Activated T-cell treated with anti-CD3 and anti-CD28 coated beads, Interleukin-2, amount 50 U/mL, for 4 hours (primary cell): ENCODE data around the gene MYOC. TPM values are rescaled to one million over a fixed set of nuclear protein-coding genes. Genes with fewer than 3 reads are reported as not detected.
"Not testable (repeated sequence)": the region's sequence is repeated elsewhere in the genome, so short reads cannot be mapped to it uniquely, and the experiment has no call there.

Source experiments
- ATAC-seq, 2 donors: fragments of 200-7000 bp; cut with Tn5 transposase; one replicate each; pipeline ENCODE4 v1.10.0; 2021
- DNase-seq: peaks from one replicate; pipeline ENCODE4 v3.0.0-alpha.2; 2020
- H3K27me3 Mint-ChIP-seq: one replicate; pipeline ENCODE4 v1.8.0; 2021; ENCODE audit warnings: low read depth, mixed read lengths
- H3K36me3 Mint-ChIP-seq: one replicate; pipeline ENCODE4 v1.8.0; 2022; ENCODE audit warnings: mixed read lengths; ENCODE audit not compliant: insufficient read depth
- H3K4me1 Mint-ChIP-seq: one replicate; pipeline ENCODE4 v1.8.0; 2021; ENCODE audit warnings: low read depth, mixed read lengths
- H3K4me3 Mint-ChIP-seq: one replicate; pipeline ENCODE4 v1.8.0; 2021; ENCODE audit warnings: mild to moderate bottlenecking, moderate library complexity, mixed read lengths
- H3K9me3 Mint-ChIP-seq: one replicate; pipeline ENCODE4 v1.8.0; 2021; ENCODE audit warnings: mixed read lengths
- total RNA-seq, 3 donors: library from RNA; stranded (reverse); gene quantifications; one replicate each; pipeline ENCODE4 v1.2.1, GENCODE V29; 2021

Gene MYOC
- total RNA-seq, 3 donors from 2014 or later: not detected

DNA sequence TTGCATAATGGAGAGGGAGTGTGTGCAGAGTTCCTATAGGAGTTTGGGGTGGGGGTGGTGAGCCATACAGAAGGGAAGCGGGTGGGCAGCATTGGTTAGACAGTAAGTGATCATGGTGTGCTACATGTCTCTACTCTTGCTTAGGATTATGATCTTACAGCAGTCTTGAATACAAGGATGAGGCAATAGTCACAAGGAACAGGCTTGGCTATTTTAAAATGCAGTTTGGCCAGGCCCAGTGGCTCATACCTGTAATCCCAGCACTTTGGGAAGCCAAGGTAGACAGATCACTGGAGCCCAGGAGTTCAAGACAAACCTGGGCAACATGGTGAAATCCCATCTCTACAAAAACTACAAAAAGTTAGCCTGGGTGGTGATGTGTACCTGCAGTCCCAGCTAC lies 12.3 kb downstream of the MYOC start:
- Mint-ChIP-seq H3K4me1 (peaks cover 5% of the 10 kb centered on the region), H3K4me3 (no peak overlapping the region), H3K27me3 (peaks cover 10% of the 10 kb centered on the region), H3K36me3 (no peaks in the 10 kb centered on the region), H3K9me3 (no peaks in the 10 kb centered on the region)
- no peak for DNase-seq
- no peak for ATAC-seq

DNA sequence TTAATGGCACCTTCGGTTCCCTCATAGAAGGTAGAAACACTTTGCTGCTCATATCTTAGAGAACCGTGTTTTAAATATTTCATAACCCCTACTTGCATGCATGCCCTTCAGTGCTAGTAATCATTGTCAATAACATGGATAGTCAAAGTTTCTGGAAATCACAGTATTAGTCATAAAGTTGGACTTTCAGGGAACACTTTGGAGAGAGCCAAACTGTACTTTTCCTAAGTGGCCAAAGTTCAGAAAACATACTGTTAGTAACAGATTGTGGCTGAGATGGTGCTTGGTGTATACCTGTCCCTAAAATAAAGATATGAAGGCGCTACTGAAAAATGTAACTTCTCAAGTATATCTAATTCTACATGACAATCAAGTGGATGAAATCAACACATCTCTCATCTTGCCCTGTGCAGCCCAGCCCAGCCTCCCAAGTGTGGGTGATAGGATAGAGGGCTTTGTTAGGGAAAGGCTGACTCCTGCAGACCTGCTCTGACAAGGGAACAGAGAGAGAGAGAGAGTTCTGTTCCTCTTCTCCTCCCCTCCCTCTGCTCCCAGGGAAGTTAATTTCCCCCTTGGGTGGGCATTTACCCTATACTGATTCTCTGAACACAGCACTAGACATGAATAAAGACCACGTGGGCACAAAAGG lies 14.4 kb downstream of the MYOC start:
- no peak for ATAC-seq
- Mint-ChIP-seq H3K4me3 (no peak overlapping the region), H3K36me3 (no peaks in the 10 kb centered on the region), H3K9me3 (no peaks in the 10 kb centered on the region), H3K27me3 (peaks cover 6% of the 10 kb centered on the region), H3K4me1 (no peaks in the 10 kb centered on the region)
- no peak for DNase-seq

DNA sequence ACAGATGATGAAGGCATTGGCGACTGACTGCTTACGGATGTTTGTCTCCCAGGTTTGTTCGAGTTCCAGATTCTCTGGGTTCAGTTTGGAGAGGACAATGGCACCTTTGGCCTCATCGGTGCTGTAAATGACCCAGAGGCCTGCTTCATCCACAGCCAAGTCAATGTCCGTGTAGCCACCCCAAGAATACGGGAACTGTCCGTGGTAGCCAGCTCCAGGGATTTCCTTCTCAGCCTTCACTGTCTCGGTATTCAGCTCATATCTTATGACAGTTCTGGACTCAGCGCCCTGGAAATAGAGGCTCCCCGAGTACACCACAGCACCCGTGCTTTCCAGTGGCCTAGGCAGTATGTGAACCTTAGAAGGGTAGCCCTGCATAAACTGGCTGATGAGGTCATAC lies 16.3 kb downstream of the MYOC start:
- DNase-seq (no peak), ATAC-seq (no peak)
- no peak overlapping the region for H3K4me3 Mint-ChIP-seq
- H3K27me3 Mint-ChIP-seq: peaks cover 12% of the 10 kb centered on the region
- H3K36me3 Mint-ChIP-seq: no peaks in the 10 kb centered on the region
- no peaks in the 10 kb centered on the region for H3K4me1 Mint-ChIP-seq
- H3K9me3 Mint-ChIP-seq: no peaks in the 10 kb centered on the region

DNA sequence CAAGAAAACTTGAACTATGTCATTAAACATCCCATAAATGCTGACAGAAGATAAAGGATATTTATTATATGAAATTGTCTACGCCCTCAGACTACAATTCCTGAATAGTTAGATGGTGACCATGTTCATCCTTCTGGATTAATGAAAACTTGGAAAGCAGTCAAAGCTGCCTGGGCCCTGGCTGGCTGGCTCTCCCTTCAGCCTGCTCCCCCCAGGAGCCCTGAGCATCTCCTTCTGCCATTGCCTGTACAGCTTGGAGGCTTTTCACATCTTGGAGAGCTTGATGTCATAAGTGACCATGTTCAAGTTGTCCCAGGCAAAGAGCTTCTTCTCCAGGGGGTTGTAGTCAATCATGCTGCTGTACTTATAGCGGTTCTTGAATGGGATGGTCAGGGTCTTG lies 16.8 kb downstream of the MYOC start:
- H3K36me3 Mint-ChIP-seq: no peaks in the 10 kb centered on the region
- H3K4me1 Mint-ChIP-seq: no peaks in the 10 kb centered on the region
- H3K27me3 Mint-ChIP-seq: peaks cover 12% of the 10 kb centered on the region
- no peaks in the 10 kb centered on the region for H3K9me3 Mint-ChIP-seq
- DNase-seq (no peak), ATAC-seq (no peak)
- no peak overlapping the region for H3K4me3 Mint-ChIP-seq

DNA sequence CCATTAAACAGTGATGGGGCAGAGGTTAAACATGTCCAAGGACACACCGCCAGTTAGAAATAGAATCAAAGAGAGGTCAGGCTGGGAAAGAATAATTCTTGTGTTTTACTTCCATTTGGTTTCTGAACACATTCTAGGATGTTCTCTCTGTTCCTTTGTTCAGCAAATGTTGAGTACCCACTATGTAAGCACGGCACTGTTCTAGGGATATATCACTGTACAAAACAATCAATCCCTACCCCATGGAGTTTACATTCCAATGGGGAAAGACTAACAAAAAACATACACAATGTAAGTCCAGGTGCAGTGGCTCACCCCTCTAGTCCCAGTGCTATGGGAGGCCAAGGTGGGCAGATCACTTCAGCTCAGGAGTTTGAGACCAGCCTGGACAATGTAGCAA lies 24.3 kb downstream of the MYOC start:
- H3K36me3 Mint-ChIP-seq: no peaks in the 10 kb centered on the region
- H3K27me3 Mint-ChIP-seq: peaks cover 21% of the 10 kb centered on the region
- no peak for ATAC-seq
- no peaks in the 10 kb centered on the region for H3K9me3 Mint-ChIP-seq
- no peak for DNase-seq
- H3K4me1 Mint-ChIP-seq: no peaks in the 10 kb centered on the region
- no peak overlapping the region for H3K4me3 Mint-ChIP-seq

DNA sequence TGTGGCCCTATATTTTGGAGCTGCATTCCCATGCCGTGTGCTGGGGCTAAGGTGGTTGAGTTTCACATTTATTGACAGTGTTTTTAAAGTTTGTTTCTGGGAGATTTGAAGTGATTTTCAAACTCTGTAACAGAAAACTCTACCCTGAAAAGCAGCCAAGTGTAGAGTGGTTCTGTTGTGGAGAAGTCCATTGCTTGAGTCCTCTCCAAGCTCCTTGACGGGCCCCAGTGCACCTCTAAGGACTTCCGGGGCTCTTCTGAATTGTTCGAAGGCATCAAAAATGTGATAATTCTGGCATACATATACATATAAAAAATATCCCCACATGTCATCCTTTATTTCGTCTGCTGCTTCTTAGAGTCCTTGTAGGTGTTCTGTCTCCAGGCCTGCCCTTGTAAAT lies 25.5 kb downstream of the MYOC start:
- peaks cover 20% of the 10 kb centered on the region for H3K27me3 Mint-ChIP-seq
- no peak overlapping the region for H3K4me3 Mint-ChIP-seq
- ATAC-seq (no peak), DNase-seq (no peak)
- no peaks in the 10 kb centered on the region for H3K36me3 Mint-ChIP-seq
- H3K4me1 Mint-ChIP-seq: no peaks in the 10 kb centered on the region
- no peaks in the 10 kb centered on the region for H3K9me3 Mint-ChIP-seq

DNA sequence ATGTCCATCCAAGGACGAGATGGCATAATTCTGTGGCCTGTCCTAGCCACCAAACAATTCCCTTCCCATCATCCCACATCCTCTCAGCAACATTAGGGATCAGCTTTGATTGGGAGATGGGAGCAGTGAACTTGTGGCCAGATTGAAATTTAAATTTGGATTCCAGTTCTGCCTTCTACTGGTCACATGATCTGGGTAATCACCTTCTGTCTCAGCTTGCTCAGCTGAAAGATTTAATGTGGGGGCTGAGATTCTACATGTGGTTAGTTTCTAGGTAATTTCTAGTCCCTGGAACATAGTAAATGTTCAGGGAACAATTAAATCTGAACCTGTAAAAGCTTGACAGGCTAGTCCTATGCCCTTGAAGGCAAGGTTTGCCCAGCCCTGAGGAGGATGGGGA lies 27.3 kb downstream of the MYOC start:
- H3K4me3 Mint-ChIP-seq: no peak overlapping the region
- no peaks in the 10 kb centered on the region for H3K9me3 Mint-ChIP-seq
- H3K36me3 Mint-ChIP-seq: no peaks in the 10 kb centered on the region

DNA sequence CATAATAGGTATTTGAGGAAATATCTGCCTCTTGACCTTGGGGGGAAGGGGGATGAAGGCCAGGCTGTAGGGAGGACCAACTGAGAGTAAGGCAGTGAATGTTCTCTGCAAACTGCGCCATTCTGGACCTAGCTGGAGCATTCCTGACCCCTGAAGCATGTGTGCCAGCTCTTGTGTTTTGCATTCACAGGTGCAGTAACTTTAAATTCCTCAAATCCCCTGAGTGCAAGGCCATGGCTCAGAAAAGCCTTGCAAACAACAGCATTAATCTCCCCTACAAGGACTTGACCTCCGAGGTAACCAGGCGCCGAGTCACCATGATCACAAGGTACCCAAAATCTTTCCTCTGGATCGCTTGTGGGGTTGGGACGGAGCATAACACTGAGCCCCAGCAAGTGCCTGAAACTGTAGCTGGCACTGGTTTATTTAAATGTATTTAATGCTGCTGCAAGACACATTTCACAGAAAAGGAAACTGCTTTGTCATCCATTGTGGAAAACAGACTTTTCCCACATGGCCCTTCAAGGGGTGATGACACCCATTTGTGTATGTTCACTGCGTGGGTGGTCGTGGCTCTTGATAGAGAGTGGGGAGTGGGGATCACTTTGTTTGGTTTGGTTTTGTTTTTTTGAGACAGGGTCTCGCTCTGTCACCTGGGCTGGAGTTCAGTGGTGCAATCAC lies 28.7 kb downstream of the MYOC start:
- no peak overlapping the region for H3K4me3 Mint-ChIP-seq
- peaks cover 7% of the 10 kb centered on the region for H3K27me3 Mint-ChIP-seq
- H3K4me1 Mint-ChIP-seq: no peaks in the 10 kb centered on the region
- H3K9me3 Mint-ChIP-seq: no peaks in the 10 kb centered on the region
- ATAC-seq: no peak
- no peaks in the 10 kb centered on the region for H3K36me3 Mint-ChIP-seq
- DNase-seq: no peak

More for the DNA sequence above, 27.3 kb downstream of the MYOC start:
- peaks cover 19% of the 10 kb centered on the region for H3K27me3 Mint-ChIP-seq
- no peaks in the 10 kb centered on the region for H3K4me1 Mint-ChIP-seq
- ATAC-seq (no peak), DNase-seq (no peak)

DNA sequence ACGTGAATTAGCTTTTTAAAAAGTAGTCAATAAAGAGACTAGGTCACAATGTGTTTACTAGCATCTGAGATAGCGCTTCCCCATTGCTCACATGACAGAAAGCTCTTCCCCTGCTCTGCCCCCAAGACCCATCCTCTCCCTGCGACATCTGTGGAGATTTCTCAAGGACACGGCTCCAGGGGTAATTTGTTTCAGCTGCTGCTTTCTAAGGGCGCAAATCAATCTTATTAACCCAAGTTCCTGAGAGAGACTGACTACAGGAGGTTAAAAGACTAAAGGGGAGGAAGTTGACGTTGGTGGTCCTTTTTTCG lies 30.4 kb downstream of the MYOC start, which contains the start of gene MYOCOS:
Gene MYOCOS (plus strand): TSS at position 92 of the 311 bp plus-strand sequence. CDS start 1,641 bp downstream, outside the sequence.
- Mint-ChIP-seq H3K4me1 (no peaks in the 10 kb centered on the region), H3K36me3 (no peaks in the 10 kb centered on the region), H3K4me3 (no peak within 1 kb of the TSS), H3K27me3 (peaks cover 7% of the 10 kb centered on the region), H3K9me3 (no peaks in the 10 kb centered on the region)
- DNase-seq (no peak), ATAC-seq (no peak)

DNA sequence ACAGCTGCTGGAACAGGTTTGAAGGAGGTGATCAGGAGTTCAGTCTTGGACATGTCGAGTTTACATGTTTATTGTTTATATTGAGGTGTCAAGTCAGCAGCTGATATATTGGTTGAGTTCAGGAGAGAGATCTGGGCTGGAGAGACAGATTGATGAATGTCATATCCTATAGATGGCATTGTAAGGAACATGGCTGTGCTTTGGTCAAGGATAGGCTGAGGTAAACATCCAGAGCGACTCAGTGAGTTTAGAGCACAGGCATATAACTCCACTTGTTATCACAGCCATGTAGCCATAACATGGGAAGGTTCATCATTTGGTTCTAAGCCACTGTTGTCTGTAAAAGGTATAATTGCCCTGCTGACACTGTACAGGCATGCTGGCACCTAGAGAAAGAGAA lies 35.9 kb downstream of the MYOC start:
- Mint-ChIP-seq H3K4me3 (no peak overlapping the region), H3K36me3 (no peaks in the 10 kb centered on the region), H3K4me1 (no peaks in the 10 kb centered on the region), H3K9me3 (no peaks in the 10 kb centered on the region), H3K27me3 (no peaks in the 10 kb centered on the region)
- DNase-seq (no peak), ATAC-seq (no peak)

DNA sequence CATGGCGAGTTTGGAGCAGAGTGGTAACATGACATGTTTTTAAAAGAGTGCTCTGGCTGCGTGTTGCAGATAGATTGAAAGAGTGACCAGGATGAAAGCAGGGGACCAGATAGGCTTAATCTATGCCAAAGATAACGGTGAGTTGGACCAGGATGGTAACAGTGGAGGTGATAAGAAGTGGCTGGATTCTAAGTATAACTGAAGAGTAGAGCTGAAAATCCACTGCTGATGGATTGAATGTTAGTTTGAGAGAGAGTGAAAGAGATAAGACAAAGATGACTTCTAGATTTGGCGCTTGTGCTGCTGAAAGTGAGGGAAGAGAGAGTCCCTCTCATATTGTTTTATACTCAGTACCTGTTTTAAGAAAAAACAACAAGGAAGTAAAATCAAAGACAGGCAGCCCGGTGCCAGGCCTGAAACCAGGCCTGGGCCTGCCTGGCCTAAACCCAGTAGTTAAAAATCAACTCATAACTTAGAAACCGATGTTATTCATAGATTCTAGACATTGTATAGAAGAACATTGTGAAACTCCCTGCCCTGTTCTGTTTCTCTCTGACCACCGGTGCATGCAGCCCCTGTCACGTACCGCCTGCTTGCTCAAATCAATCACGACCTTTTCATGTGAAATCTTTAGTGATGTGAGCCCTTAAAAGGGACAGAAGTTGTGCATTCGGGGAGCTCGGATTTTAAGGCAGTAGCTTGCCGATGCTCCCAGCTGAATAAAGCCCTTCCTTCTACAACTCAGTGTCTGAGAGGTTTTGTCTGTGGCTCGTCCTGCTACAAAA lies 37.2 kb downstream of the MYOC start:
- H3K36me3 Mint-ChIP-seq, ATAC-seq, DNase-seq, H3K27me3 Mint-ChIP-seq, H3K4me1 Mint-ChIP-seq, H3K4me3 Mint-ChIP-seq, H3K9me3 Mint-ChIP-seq: not testable (repeated sequence)

DNA sequence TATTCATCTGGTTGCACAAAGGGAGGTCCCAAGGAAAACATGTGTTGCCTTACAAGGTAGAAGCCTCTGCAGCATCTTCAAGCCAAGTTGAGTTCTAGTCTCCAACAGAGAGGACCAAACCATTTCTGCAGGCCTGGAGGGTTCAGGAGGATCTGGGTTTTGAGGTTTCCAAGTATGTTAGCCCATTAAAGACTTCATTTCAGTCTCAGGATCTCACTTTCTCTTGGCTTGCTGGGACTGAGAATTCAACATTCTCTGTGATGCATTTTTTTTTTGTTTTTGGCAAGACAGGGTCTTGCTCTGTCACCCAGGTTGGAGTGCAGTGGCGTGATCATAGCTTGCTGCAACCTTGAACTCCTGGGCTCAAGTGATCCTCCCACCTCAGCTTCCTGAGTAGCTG lies 39.2 kb downstream of the MYOC start:
- ATAC-seq (no peak), DNase-seq (no peak)
- H3K4me1 Mint-ChIP-seq: no peaks in the 10 kb centered on the region
- H3K27me3 Mint-ChIP-seq: no peaks in the 10 kb centered on the region
- no peaks in the 10 kb centered on the region for H3K9me3 Mint-ChIP-seq
- H3K4me3 Mint-ChIP-seq: no peak overlapping the region
- H3K36me3 Mint-ChIP-seq: no peaks in the 10 kb centered on the region

DNA sequence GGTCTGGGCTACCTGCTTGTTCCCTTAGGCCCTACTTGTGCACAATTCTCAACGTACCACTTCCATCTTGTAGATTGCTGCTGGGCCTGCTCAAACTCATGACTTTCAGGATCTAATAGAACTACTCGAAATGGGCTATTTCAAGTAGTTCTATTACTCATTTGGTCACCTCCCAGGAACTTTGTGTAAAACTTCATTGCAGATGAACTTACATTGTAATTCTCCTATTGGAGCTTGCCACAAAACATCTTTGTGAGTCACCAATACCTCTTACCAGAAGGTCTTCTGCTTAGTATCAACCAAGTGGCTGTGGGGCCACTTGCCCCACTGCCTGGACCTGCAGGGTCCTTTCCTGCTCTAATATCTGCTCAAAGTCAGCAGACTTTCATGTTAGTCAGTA lies 41.2 kb downstream of the MYOC start:
- no peak for ATAC-seq
- no peak for DNase-seq
- Mint-ChIP-seq H3K4me1 (no peaks in the 10 kb centered on the region), H3K4me3 (no peak overlapping the region), H3K9me3 (no peaks in the 10 kb centered on the region), H3K27me3 (no peaks in the 10 kb centered on the region), H3K36me3 (no peaks in the 10 kb centered on the region)

DNA sequence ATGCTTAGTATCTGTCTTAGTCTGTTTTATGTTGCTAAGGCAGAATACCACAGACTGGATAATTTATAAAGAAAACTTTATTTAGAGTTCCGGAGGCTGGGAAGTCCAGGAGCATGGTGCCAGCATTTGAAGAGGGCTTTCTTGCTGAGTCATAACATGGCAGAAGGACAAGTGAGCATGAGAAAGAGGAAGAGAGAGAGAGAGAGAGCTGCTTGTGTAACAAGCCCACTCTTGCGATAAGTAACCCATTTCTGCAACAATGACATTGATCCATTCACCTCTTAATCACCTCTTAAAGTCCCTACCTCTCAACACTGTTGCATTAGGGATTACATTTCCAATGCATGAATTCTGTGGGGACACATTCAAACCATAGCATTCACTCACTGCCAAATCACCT lies 42.1 kb downstream of the MYOC start:
- DNase-seq (no peak), ATAC-seq (no peak)
- Mint-ChIP-seq H3K27me3 (no peaks in the 10 kb centered on the region), H3K4me1 (no peaks in the 10 kb centered on the region), H3K4me3 (no peak overlapping the region), H3K9me3 (no peaks in the 10 kb centered on the region), H3K36me3 (no peaks in the 10 kb centered on the region)

DNA sequence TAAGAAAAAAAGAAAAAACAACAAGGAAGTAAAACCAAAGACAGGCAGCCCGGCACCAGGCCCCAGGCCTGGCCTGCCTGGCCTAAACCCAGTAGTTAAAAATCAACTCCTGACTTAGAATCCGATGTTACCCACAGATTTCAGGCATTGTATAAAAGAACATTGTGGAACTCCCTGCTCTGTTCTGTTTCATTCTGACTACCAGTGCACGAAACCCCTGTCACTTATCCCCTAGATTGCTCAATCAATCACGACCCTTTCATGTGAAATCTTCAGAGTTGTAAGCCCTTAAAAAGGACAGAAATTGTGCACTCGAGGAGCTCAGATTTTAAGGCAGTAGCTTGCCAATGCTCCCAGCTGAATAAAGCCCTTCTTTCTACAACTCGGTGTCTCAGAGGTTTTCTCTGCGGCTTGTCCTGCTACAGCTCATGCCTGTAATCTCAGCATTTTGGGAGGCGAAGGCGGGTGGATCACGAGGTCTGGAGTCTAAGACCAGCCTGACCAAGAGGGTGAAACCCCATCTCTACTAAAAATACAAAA lies 46.0 kb downstream of the MYOC start:
- Mint-ChIP-seq H3K4me1 (no peaks in the 10 kb centered on the region), H3K9me3 (no peaks in the 10 kb centered on the region), H3K27me3 (no peaks in the 10 kb centered on the region), H3K36me3 (no peaks in the 10 kb centered on the region), H3K4me3 (no peak overlapping the region)
- ATAC-seq (no peak), DNase-seq (no peak)
